GM21526 (cell line): Measurements from ENCODE around the gene CPEB3.

ENCODE experiments used
- ATAC-seq: cut with Tn5 transposase; IDR thresholded peaks from one replicate; pipeline ENCODE4 v1.9.1; 2021; ENCODE audit warnings: moderate library complexity; ENCODE audit not compliant: unreplicated experiment, low FRiP score

Gene CPEB3

DNA sequence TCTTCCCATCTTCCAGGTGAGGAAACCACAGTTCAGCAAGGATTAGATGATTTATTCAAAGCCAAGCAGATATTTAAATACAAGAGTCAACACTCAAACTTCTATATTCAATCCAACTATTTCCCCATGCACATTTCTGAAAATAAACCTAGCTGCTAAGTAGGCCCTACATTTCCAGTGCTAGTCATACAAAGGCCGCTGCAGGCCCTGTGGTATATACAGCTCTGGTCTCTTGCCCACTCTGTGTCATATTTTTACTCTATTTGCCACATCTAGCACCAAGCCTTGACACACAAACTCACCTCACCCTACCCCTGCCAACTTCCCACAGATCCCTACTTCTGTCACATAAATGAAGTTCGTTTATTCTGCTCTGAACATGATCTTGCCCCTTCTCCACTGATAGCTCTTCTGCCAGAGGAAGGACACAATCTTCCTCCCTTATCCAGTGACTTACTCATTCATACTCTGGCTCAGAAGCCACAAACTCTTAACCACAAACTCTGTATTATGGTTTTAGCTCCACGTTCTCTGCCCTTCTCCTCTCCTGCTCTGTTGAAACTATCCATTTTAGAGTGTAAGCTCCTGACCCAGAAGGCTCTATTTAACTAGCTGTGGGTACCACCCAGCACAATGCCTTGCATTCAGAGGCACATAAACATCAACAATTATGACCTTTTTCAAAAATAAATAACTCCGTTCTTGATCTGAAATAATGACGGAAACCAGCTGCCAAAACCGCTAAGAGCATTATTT is 180.7 kb downstream of the CPEB3 start:
- ATAC-seq, result no peak

DNA sequence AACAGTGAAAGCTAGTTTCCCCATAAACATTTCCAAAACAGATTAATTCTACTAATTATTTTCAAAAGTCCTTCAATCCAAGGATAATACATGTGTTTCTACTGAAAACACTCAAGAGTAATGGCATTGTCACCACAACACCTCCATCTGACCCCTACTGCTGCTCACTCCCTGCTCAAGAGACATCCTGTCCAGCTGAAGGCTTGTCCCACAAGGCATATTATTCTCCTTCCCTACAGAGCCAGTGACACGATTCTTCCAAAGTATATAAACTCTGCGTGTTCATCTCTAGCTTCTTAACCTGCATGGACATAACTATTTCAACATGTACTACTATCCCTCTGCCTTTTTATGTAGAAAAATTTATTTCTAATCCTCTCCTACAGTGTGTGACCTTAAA is 182.1 kb downstream of the CPEB3 start:
- ATAC-seq, result no peak

DNA sequence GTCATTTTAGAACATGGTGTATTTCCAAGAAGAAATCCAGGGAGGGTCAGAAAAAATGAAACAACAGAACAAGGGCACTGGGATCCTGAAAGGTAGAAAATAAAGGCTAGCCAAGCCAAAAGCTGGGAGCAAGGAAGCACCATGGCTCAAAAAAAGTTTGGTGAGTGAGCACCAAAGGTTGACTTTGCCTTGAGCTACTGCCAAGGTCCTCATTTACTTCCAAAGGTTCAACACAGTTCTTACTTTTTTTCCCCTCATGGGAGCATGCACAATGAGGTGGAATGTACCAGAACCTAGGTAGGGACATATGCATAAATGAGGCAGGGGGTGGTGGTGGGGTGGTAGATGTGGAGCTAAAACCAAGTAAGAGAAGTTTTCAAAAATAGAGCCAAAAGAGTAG is 182.8 kb downstream of the CPEB3 start:
- ATAC-seq, result no peak

DNA sequence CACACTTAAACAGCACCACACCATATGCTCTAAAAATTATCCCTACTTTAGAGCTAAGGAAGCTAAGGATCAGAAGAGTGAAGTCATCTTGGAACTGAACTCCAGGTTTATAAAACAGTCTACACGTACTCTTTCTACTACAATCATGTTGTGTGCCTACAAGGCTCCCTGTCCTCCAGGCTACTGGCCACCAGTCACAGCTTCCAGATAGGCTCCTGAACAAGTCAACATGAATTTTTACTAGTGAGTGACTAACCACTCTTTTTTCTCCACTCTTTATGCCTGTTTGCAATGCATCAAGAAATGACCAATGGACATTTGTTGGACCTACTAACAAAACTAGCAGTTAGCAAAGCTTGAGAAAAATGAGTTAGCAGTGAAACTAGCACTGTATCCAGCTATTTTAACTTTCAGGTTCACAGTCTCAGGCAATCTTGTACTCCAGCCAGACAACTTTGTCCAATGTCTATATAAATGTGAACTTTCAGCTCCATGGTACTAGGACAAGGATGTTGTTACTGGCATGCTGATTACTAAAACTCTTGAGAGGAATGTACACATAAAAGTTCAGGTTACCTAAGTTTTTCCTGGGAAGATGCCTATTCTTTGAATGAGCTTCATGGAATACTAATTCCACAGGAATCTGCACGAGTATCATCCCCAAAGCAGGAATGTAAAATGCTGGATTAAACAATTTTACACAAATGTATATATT is 187.3 kb downstream of the CPEB3 start:
- ATAC-seq, result no peak

DNA sequence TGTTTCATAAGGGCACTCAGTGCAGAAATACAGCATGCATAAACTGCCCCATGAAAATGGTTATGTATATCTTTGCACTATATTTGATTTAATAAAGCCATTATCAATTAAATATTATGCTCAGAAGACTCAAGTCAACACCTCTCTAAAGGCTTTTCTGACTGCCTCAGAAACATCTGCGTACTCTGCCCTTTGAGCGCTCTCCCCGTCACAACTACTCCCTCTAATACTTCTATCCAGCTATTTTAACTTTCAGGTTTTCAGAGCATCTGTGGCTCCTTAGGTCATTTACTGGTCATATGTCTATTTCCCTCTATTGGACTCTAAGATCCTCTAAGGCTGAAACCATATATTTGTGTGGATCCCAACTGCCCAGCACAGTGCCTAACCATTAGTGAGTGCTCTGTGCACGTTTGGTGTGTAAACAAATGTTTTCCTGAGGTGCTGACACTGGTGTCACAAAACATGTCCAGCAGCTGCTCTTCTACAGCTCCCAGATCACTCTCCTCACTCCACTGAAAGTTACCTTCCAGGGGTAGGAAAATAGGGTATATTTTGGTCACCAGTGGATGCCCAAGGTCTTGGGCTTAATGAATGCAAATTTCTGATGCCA is 188.2 kb downstream of the CPEB3 start:
- no peak for ATAC-seq

DNA sequence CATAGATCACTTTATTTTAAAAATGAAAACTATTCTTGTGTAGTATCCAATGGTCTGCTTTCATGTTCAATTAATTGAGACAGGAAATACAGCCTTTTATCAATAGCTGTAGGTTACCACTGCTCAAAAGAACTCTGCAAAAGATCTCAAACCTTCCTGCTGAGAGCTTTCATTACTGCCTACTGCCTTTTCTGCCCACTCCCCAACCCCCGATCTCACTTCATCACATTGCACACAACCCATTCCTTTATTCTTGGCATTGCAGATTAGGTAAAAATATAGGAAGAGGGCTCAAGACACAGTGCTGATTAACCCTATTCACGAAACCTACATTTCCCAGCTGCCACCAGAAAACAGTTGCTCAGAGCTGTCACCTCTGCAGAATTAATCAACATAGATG is 195.9 kb downstream of the CPEB3 start:
- no peak for ATAC-seq

DNA sequence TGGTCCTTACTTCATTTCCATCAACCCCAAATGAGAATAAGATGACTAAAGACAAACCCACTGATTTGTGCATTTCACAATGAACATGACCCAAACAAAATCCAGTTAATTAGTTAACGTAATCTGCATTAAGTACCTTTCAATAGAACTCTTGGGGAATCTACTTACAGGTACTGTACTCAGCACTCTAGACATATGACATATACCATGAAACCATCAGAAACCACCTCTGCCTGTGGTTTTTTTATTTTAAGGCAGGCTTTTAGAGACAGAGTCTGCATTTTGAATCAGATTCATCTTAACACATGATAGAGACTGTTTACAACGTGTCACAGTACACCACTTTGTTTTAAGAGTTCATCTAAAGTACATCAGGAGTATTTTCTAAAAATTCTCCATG is 198.9 kb downstream of the CPEB3 start:
- peak; percentile 49 for ATAC-seq

DNA sequence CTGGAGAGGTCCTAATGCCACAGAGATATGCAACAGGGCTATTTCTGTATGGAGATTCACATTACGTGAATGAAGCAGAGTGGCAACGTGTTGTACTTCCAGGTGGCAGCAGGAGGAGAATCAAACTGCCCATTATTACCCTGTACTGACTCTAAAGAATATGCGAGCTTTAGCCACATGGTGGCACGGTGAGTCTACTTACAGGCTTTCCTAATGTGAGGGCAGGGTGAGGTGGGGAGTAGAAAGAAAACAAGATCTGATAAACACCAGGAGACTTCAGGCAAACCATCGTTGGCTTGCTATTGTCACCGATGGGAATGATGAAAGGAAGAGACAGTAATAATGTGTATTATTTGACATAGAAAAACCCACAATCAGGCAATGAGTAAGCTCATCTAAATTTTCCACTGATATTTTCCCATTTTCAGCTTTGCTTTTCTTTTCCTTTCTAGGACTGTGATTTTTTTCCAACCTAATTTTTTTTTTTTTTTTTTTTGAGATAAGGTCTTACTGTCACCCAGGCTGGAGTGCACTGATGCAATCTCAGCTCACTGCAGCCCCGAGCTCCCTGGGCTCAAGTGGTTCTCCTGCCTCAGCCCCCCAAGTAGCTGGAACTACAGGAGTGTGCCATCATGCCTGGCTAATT is 203.0 kb downstream of the CPEB3 start:
- peak; percentile 90 for ATAC-seq

DNA sequence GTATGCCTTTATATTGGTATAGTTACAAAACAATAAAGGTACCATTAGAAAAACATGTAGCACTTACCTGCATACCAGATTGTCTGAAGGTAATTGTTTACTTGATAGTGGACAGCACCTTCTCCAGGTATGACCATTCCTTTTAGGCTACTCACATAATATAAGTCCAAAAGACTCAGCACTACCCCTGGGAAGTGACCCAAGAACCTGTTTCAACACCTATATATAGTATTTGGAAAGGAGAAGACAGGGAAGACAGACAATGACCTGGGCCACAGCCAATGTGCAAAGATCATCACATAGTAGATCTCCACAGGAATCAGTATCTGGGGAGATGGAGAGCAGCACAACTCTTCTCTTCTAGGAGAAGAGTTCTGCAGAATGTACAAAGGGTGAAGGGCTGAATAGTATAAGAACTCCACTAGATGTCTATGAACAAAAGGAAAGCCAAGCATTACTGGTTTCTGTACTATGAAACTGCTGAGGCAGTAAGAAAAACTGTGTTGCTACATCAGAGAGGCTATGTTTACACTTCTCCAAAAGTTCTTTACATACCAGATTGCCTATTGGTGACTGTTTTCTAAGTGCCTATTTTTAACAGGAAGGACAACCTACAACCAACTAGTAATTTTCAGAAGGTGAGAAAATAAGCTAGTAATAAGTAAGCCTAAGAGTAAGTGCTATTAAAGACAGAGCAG is 208.1 kb downstream of the CPEB3 start:
- ATAC-seq, result no peak

DNA sequence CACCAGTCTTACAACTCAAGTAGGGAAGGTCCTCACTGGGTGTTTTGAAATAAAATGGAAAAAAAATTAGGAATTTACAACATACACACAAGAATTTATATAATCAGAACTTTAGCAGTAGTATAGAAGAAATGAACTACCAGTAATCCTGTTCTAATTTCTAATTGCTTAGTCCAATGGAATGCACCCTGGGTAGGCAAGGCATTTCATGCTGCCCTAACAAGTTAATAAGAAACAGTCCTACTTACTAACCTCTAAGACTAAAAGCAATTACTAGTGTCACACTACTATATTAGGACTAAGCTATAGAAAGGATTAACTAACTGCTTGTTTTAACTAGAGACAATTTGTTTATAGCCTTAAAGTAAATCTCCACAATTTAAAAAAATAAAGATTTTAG is 209.2 kb downstream of the CPEB3 start:
- no peak for ATAC-seq

DNA sequence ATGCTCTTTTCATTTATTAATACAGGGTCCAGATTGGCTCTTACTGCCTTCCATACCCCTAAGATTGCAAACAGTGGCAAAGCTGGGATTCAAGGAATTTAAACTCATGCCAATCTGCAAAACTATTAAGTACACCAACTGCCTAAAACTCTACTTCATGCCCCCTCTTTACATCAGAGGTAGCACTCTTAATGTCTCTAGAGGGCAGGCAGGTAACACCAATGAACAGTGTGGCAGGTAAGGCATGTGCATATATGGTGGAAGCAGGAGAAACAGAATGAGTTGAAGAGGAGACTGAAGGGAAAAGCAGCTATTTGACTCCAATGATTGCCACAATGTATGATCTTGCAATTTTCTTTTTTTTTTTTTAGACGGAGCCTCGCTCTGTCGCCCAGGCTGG is 210.6 kb downstream of the CPEB3 start:
- ATAC-seq, result no peak

DNA sequence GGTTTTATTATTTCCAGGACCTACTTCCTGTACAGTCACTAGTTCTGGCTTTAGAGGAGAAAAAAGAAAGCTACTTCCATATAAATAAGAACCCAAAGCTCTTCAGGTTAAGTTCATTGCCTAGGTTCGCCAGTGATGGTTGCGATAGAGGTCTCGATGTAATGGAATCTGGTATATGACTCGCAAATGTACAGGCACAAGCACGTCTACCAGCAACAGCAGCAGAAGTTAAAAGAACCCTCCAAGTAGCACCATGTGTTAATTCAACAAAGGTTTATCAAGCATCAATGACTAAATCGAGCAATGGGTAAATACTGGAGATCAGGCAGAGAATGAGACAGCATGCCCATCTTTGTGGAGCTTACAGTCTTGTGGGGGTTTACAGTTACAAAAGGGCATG is 211.9 kb downstream of the CPEB3 start:
- no peak for ATAC-seq

DNA sequence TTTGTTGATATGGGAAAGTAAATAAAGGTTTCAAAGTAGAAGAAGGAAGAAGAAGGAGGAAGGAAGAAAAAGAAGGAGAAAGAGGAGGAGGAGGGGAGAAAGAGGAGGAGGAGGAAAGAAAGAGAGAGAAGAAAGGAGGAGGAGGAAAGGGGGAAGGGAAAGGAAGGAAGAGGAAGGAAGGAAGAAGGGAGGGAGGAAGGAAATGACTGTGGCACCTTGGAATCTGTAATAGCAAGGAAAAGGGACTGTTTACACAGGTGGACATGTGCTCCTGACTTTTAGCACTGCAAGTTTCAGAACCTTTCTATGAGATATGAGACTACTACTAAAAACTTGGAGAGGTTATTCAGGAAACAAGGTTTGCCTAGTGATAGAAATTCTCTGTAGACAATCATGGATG is 214.2 kb downstream of the CPEB3 start:
- no peak for ATAC-seq

DNA sequence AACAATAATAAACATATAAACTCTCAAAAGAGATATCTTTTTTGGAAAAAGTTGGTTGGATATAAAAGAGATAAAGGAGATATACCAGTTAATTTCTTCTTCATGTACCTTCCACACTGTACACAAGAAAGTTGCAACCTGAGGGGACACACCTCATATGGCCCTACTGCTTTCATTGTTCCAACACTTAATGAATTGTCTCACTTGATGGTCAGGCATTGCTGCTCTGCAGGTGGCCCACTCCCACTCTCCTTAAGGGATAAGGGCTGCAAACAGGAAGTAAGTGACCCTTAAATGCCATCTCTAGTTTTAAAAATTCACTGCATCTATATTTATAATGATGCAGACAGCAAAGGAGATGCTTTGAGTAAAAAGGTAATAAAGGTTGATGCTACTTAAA is 215.0 kb downstream of the CPEB3 start:
- ATAC-seq, result no peak

DNA sequence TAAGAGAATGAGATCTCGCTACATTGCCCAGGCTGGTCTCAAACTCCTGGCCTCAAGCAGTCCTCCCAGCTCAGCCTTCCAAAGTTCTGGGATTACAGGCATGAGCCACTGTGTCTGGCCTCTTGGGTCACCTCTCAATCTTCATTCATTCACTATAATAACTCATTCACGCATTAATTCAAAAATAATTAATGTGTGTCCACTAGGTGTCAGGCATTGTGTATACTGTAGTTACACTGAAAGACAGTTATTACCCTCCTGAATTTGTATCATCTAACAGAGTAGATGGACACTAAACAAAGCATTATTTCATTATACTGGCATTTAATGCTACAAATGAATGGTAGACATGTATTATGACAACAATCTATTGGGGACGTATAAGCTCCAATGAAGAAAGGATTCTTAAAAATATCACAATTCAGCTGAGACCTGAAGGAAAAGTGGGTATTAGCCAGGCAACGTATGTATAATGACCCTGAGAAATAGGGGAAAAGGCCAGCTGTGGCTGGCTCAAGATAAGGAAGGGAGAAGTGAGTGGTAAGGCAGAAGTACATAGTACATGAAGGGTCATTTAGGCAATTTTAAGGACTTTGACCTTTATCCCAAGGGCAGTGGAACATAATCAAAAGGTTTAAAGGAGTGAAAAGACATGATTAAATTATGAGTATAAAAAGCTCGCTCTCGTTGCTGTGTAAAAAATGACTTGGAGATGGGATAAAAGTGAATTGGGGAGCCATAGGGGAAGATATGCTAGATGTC is 216.6 kb downstream of the CPEB3 start:
- ATAC-seq, result no peak

DNA sequence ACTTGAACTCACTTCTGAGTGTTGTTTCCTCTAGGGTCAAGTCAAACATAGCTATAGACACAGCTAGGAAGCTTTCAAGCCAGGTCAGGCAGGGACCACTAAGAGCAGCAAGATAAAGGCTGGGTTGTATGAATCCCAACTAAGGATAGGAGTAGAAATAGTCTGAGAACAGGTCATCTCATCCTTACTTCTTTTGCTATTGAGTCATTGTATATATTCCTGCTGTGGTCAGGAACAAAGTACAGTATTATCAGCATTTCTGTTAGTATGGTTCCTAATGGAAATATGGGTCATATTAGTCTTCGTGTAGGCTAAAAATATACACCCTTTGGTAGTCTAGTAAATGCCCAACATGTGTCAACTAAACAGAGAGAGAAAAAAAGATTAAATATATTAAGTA is 222.0 kb downstream of the CPEB3 start:
- no peak for ATAC-seq

DNA sequence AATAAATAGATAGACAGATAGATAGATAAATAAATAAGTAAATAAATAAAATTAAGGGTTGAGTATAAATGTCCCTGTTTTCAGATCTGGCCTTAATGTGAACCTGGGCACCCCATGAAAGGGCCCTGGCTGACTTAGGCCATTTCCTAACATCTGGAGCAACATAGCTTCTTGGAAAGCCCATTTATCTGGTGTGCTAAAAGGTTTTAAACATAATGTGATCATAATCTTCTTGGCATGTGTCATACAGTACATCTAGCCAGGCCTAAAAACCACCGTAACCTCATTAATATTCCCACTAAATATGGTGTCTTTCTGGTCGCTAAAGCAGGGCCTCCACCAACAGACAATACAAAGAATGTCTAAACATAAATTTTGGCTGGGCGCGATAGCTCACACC is 224.5 kb downstream of the CPEB3 start:
- no peak for ATAC-seq

DNA sequence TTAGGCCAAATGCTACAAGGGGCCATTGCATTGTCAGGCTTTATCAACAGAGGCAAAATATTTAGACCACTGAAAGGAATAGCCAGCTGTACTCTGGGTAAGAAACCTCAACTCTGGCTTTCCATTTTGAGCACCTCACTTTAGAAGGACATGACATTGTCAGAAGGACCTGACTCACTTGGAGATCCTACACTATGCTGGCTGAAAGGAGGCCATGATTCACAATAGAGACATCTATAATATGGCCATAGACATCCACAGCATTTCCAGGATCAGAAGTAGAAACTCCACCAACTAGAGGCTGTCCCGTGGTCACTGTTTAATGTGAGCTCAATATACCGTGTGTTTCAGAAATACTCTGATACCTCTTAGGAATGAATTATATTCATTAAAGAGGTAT is 226.4 kb downstream of the CPEB3 start:
- ATAC-seq, result no peak

DNA sequence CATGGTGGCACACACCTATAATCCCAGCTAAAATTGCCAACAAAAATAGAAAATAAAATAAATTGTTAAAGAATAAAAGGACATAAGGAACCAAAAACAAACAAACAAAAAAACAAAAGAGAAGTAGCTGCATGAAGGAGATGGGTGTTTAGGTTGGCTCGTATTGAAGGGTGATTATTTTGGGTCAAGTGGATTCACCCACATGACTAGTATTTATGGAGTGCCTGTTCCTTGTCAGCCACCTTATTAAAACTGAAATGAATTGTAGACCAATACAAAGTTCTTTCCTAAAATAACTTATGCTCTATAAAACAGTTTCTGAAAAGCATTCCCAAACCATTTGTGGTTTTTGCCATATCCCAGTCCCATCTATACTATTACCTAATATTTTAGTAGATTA is 228.6 kb downstream of the CPEB3 start:
- no peak for ATAC-seq

DNA sequence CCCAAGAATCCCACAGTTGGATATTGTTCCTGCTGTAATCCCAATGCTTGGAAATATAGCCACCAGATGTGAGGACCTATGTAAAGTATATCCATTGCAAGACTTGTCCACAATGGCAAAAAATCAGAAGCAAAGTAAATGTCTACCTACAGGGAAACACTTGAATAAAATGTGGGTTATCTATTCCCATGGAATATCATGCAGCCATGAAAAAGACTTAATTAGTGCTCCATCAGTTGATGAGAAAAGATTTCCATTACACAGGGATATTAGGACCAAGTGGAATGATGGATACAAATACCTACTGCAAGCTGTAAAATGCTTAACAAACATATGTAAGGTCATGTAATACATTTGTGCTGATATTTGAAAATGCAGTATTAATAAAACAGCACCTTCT is 236.1 kb downstream of the CPEB3 start:
- ATAC-seq, result no peak
